ENCODE measurements around the gene ZNF385C. TPM values are rescaled to one million over a fixed set of nuclear protein-coding genes. Genes with fewer than 3 reads are reported as not detected.

Gene ZNF385C
- total RNA-seq, 1 donor from 2014 or later: not detected

- intact Hi-C loops (cut with micrococcal nuclease): no loop called here
- Mint-ChIP-seq H3K4me1 (ENCODE audit: low read depth) (peaks cover 34% of the 10 kb centered on the region), H3K4me3 (no peak overlapping the region), H3K36me3 (ENCODE audit: low read depth) (peaks cover 20% of the 10 kb centered on the region), H3K27me3 (ENCODE audit: insufficient read depth) (no peaks in the 10 kb centered on the region), H3K9me3 (no peaks in the 10 kb centered on the region), H3K27ac (no peak overlapping the region)
- DNase-seq (ENCODE audit: low spot score): no peak
Measured at GRCh38 chr17:42005166-42005565, 93.1 kb downstream of the ZNF385C start.

GRCh38 chr17:42002792-42003301, 95.4 kb downstream of the ZNF385C start:
- Mint-ChIP-seq H3K4me3 (no peak overlapping the region), H3K36me3 (ENCODE audit: low read depth) (peaks cover 24% of the 10 kb centered on the region), H3K27ac (no peak overlapping the region), H3K9me3 (no peaks in the 10 kb centered on the region), H3K27me3 (ENCODE audit: insufficient read depth) (no peaks in the 10 kb centered on the region), H3K4me1 (ENCODE audit: low read depth) (peaks cover 34% of the 10 kb centered on the region)
- intact Hi-C loops (cut with micrococcal nuclease): no loop called here
- no peak for DNase-seq (ENCODE audit: low spot score)

GRCh38 chr17:42002175-42002791, 96.0 kb downstream of the ZNF385C start:
- H3K27ac Mint-ChIP-seq: no peak overlapping the region
- no peak for DNase-seq (ENCODE audit: low spot score)
- intact Hi-C loops (cut with micrococcal nuclease): no loop called here
- no peaks in the 10 kb centered on the region for H3K27me3 Mint-ChIP-seq (ENCODE audit: insufficient read depth)
- H3K4me3 Mint-ChIP-seq: no peak overlapping the region
- no peaks in the 10 kb centered on the region for H3K9me3 Mint-ChIP-seq
- peaks cover 34% of the 10 kb centered on the region for H3K4me1 Mint-ChIP-seq (ENCODE audit: low read depth)
- peaks cover 26% of the 10 kb centered on the region for H3K36me3 Mint-ChIP-seq (ENCODE audit: low read depth)

- Mint-ChIP-seq H3K9me3 (no peaks in the 10 kb centered on the region), H3K4me1 (ENCODE audit: low read depth) (peaks cover 38% of the 10 kb centered on the region), H3K27me3 (ENCODE audit: insufficient read depth) (no peaks in the 10 kb centered on the region), H3K4me3 (no peak overlapping the region), H3K27ac (no peak overlapping the region), H3K36me3 (ENCODE audit: low read depth) (peaks cover 27% of the 10 kb centered on the region)
- no peak for DNase-seq (ENCODE audit: low spot score)
- intact Hi-C loops (cut with micrococcal nuclease): no loop called here
Measured at GRCh38 chr17:42001729-42002128, 96.5 kb downstream of the ZNF385C start.

GRCh38 chr17:42000413-42001133, 97.7 kb downstream of the ZNF385C start:
- Mint-ChIP-seq H3K36me3 (ENCODE audit: low read depth) (peaks cover 37% of the 10 kb centered on the region), H3K4me1 (ENCODE audit: low read depth) (peaks cover 48% of the 10 kb centered on the region), H3K9me3 (no peaks in the 10 kb centered on the region), H3K27me3 (ENCODE audit: insufficient read depth) (no peaks in the 10 kb centered on the region), H3K4me3 (no peak overlapping the region), H3K27ac (no peak overlapping the region)
- DNase-seq (ENCODE audit: low spot score): no peak
- intact Hi-C loops (cut with micrococcal nuclease): no loop called here

- no peak overlapping the region for H3K4me3 Mint-ChIP-seq
- H3K27ac Mint-ChIP-seq: no peak overlapping the region
- H3K36me3 Mint-ChIP-seq (ENCODE audit: low read depth): peaks cover 46% of the 10 kb centered on the region
Measured at GRCh38 chr17:41998497-41998896, 99.8 kb downstream of the ZNF385C start.

GRCh38 chr17:41996855-41997164, 101.5 kb downstream of the ZNF385C start:
- peaks cover 44% of the 10 kb centered on the region for H3K36me3 Mint-ChIP-seq (ENCODE audit: low read depth)

More at GRCh38 chr17:41998497-41998896, 99.8 kb downstream of the ZNF385C start:
- H3K4me1 Mint-ChIP-seq (ENCODE audit: low read depth): peaks cover 41% of the 10 kb centered on the region
- H3K27me3 Mint-ChIP-seq (ENCODE audit: insufficient read depth): no peaks in the 10 kb centered on the region
- no peak for DNase-seq (ENCODE audit: low spot score)
- no peaks in the 10 kb centered on the region for H3K9me3 Mint-ChIP-seq
- intact Hi-C loops (cut with micrococcal nuclease): no loop called here

GRCh38 chr17:41992576-41992975, 105.7 kb downstream of the ZNF385C start:
- H3K4me1 Mint-ChIP-seq (ENCODE audit: low read depth): peaks cover 14% of the 10 kb centered on the region
- peaks cover 57% of the 10 kb centered on the region for H3K36me3 Mint-ChIP-seq (ENCODE audit: low read depth)
- no peaks in the 10 kb centered on the region for H3K9me3 Mint-ChIP-seq

More at GRCh38 chr17:41996855-41997164, 101.5 kb downstream of the ZNF385C start:
- Mint-ChIP-seq H3K4me3 (no peak overlapping the region), H3K9me3 (no peaks in the 10 kb centered on the region), H3K27ac (no peak overlapping the region), H3K27me3 (ENCODE audit: insufficient read depth) (no peaks in the 10 kb centered on the region), H3K4me1 (ENCODE audit: low read depth) (peaks cover 27% of the 10 kb centered on the region)
- intact Hi-C loops (cut with micrococcal nuclease): no loop called here
- DNase-seq (ENCODE audit: low spot score): no peak

GRCh38 chr17:41989702-41990419, 108.4 kb downstream of the ZNF385C start:
- no peak overlapping the region for H3K4me3 Mint-ChIP-seq
- no peaks in the 10 kb centered on the region for H3K9me3 Mint-ChIP-seq
- H3K4me1 Mint-ChIP-seq (ENCODE audit: low read depth): no peaks in the 10 kb centered on the region
- H3K27me3 Mint-ChIP-seq (ENCODE audit: insufficient read depth): no peaks in the 10 kb centered on the region
- intact Hi-C loops (cut with micrococcal nuclease): no loop called here
- peaks cover 53% of the 10 kb centered on the region for H3K36me3 Mint-ChIP-seq (ENCODE audit: low read depth)
- no peak for DNase-seq (ENCODE audit: low spot score)
- no peak overlapping the region for H3K27ac Mint-ChIP-seq

More at GRCh38 chr17:41992576-41992975, 105.7 kb downstream of the ZNF385C start:
- Mint-ChIP-seq H3K27ac (no peak overlapping the region), H3K27me3 (ENCODE audit: insufficient read depth) (no peaks in the 10 kb centered on the region), H3K4me3 (no peak overlapping the region)
- intact Hi-C loops (cut with micrococcal nuclease): no loop called here
- no peak for DNase-seq (ENCODE audit: low spot score)

GRCh38 chr17:41988418-41988817, 109.9 kb downstream of the ZNF385C start:
- H3K9me3 Mint-ChIP-seq: no peaks in the 10 kb centered on the region
- no peak overlapping the region for H3K4me3 Mint-ChIP-seq
- H3K4me1 Mint-ChIP-seq (ENCODE audit: low read depth): no peaks in the 10 kb centered on the region
- no peak overlapping the region for H3K27ac Mint-ChIP-seq
- no peak for DNase-seq (ENCODE audit: low spot score)
- peaks cover 56% of the 10 kb centered on the region for H3K36me3 Mint-ChIP-seq (ENCODE audit: low read depth)
- no peaks in the 10 kb centered on the region for H3K27me3 Mint-ChIP-seq (ENCODE audit: insufficient read depth)
- intact Hi-C loops (cut with micrococcal nuclease): no loop called here

GRCh38 chr17:41987642-41988041, 110.6 kb downstream of the ZNF385C start:
- no peaks in the 10 kb centered on the region for H3K9me3 Mint-ChIP-seq
- no peak for DNase-seq (ENCODE audit: low spot score)
- H3K27ac Mint-ChIP-seq: no peak overlapping the region
- no peaks in the 10 kb centered on the region for H3K4me1 Mint-ChIP-seq (ENCODE audit: low read depth)
- no peak overlapping the region for H3K4me3 Mint-ChIP-seq
- peaks cover 57% of the 10 kb centered on the region for H3K36me3 Mint-ChIP-seq (ENCODE audit: low read depth)
- intact Hi-C loops (cut with micrococcal nuclease): no loop called here
- no peaks in the 10 kb centered on the region for H3K27me3 Mint-ChIP-seq (ENCODE audit: insufficient read depth)

GRCh38 chr17:41986634-41987033, 111.6 kb downstream of the ZNF385C start:
- H3K27ac Mint-ChIP-seq: no peak overlapping the region
- H3K9me3 Mint-ChIP-seq: no peaks in the 10 kb centered on the region
- peaks cover 63% of the 10 kb centered on the region for H3K36me3 Mint-ChIP-seq (ENCODE audit: low read depth)
- H3K4me1 Mint-ChIP-seq (ENCODE audit: low read depth): no peaks in the 10 kb centered on the region
- no peaks in the 10 kb centered on the region for H3K27me3 Mint-ChIP-seq (ENCODE audit: insufficient read depth)
- H3K4me3 Mint-ChIP-seq: no peak overlapping the region
- no peak for DNase-seq (ENCODE audit: low spot score)
- intact Hi-C loops (cut with micrococcal nuclease): no loop called here

- intact Hi-C loops (cut with micrococcal nuclease): no loop called here
- Mint-ChIP-seq H3K36me3 (ENCODE audit: low read depth) (peaks cover 64% of the 10 kb centered on the region), H3K4me1 (ENCODE audit: low read depth) (no peaks in the 10 kb centered on the region), H3K4me3 (no peak overlapping the region), H3K27ac (no peak overlapping the region), H3K27me3 (ENCODE audit: insufficient read depth) (no peaks in the 10 kb centered on the region), H3K9me3 (no peaks in the 10 kb centered on the region)
- DNase-seq (ENCODE audit: low spot score): no peak
Measured at GRCh38 chr17:41985919-41986318, 112.4 kb downstream of the ZNF385C start.

Measured in activated T-helper 1 cell treated with anti-CD3 and anti-CD28 coated beads, Interleukin-12 subunit alpha, Interleukin-12 subunit beta, Interleukin-2, Interleukin-4 antibody, amounts not matched to agents 30 ng/mL and 10 ng/mL and 1 ng/mL, durations not matched to agents 14 hours and 24 hours and 36 hours (primary cell).